CD4-positive, alpha-beta memory T cell (primary cell): ENCODE results near the gene KIF21A. TPM values are rescaled to one million over a fixed set of nuclear protein-coding genes. Genes with fewer than 3 reads are reported as not detected.
A peak's percentile ranks its signal among the peaks of the same experiment; 100 is the strongest.

Experiments
- CTCF ChIA-PET: fragments of 350-600 bp; sonication (Branson Sonifier 250); formaldehyde crosslinking; loops from one replicate; lab custom pipeline; 2021; ENCODE audit warnings: inconsistent platforms; ENCODE audit not compliant: partially characterized antibody; lab: Charles Lee
- POLR2A ChIA-PET: fragments of 350-600 bp; sonication (Branson Sonifier 250); formaldehyde crosslinking; loops from one replicate; lab custom pipeline; 2021; ENCODE audit not compliant: partially characterized antibody; lab: Charles Lee
- DNase-seq, 5 donors: peaks; one replicate each; pipeline versions ENCODE4 v3.0.0 to v3.0.0-alpha.2; 2020 to 2022; ENCODE audit warnings: mixed read lengths in 1 of 5
- H3K27ac ChIP-seq: one replicate; pipeline ENCODE4 v1.7.0; 2013; ENCODE audit warnings: low read depth, low read length
- H3K27me3 ChIP-seq: 2 replicates; pipeline ENCODE4 v1.7.0; 2013; ENCODE audit warnings: mild to moderate bottlenecking, low read length, moderate library complexity; ENCODE audit not compliant: insufficient read depth
- H3K36me3 ChIP-seq: 2 replicates; pipeline ENCODE4 v1.7.0; 2013; ENCODE audit warnings: mild to moderate bottlenecking, low read length, moderate library complexity; ENCODE audit not compliant: insufficient read depth
- H3K4me1 ChIP-seq: 2 replicates; pipeline ENCODE4 v1.7.0; 2013; ENCODE audit warnings: mild to moderate bottlenecking, low read length, moderate library complexity; ENCODE audit not compliant: insufficient read depth
- H3K4me3 ChIP-seq, 2 donors: one replicate each; pipeline ENCODE4 v1.7.0; 2013; ENCODE audit warnings: low read length in 2 of 2, mild to moderate bottlenecking in 1 of 2
- H3K9me3 ChIP-seq, 2 donors: one replicate each; pipeline ENCODE4 v1.7.0; 2013; ENCODE audit warnings: low read length in 2 of 2, control low read depth in 1 of 2; ENCODE audit not compliant: control insufficient read depth in 1 of 2
- H3K27ac Mint-ChIP-seq, 7 donors: one replicate each; pipeline ENCODE4 v1.8.0; 2020 to 2021; ENCODE audit warnings: mixed read lengths in 7 of 7, mild to moderate bottlenecking in 6 of 7, inconsistent platforms in 3 of 7, moderate library complexity in 3 of 7
- H3K27me3 Mint-ChIP-seq, 2 donors: one replicate each; pipeline ENCODE4 v1.8.0; 2020 to 2021; ENCODE audit warnings: mixed read lengths in 2 of 2
- H3K36me3 Mint-ChIP-seq, 2 donors: one replicate each; pipeline ENCODE4 v1.8.0; 2020 to 2021; ENCODE audit warnings: mixed read lengths in 2 of 2, inconsistent platforms in 1 of 2, mild to moderate bottlenecking in 1 of 2
- H3K4me1 Mint-ChIP-seq, 4 donors: one replicate each; pipeline ENCODE4 v1.8.0; 2020 to 2021; ENCODE audit warnings: mixed read lengths in 4 of 4, mild to moderate bottlenecking in 1 of 4
- H3K4me3 Mint-ChIP-seq, 8 donors: one replicate each; pipeline ENCODE4 v1.8.0; 2020 to 2021; ENCODE audit warnings: mixed read lengths in 8 of 8, mild to moderate bottlenecking in 7 of 8, moderate library complexity in 6 of 8, inconsistent platforms in 3 of 8
- H3K9me3 Mint-ChIP-seq, 8 donors: one replicate each; pipeline ENCODE4 v1.8.0; 2020 to 2021; ENCODE audit warnings: mixed read lengths in 8 of 8, mild to moderate bottlenecking in 5 of 8, inconsistent platforms in 3 of 8, moderate library complexity in 1 of 8
- intact Hi-C: fragments of 100-400 bp; cut with micrococcal nuclease; formaldehyde crosslinking; loops from one replicate; pipeline ENCODE4 v1.15.1; 2023
- polyA plus RNA-seq, 2 donors: library from polyadenylated mRNA; unstranded; fragments of 300-500 nt; fragmentation: Illumina TruSeq; gene quantifications; one replicate each; pipeline ENCODE4 v1.2.3, GENCODE V29; 2021
- total RNA-seq, 2 experiments: library from RNA; stranded (reverse); gene quantifications; one replicate each; pipeline ENCODE4 v1.2.3, GENCODE V29; 2021

KIF21A gene
- total and polyA plus RNA-seq, 4 experiments from 2014 or later, result 3.4 to 19.9 (median 13.5) TPM

DNA sequence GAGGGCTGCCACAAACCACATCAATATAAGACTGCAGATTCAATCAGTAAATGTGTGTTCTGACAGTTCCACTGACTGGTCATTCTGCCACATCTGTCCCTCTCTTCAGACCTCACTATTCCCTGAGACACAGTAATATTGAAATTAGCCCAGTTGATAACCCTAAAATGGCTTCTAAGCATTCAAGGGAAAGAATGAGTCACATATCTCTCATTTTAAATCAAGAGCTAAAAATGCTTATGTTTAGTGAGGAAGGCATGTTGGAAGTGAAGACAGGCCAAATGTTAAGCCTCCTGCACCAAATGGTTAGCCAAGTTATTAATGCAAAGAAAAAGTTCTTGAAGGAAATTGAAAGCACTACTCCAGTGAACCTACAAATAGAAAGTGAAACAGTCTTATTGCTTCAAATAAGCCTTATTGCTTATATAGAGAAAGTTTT, 24.5 kb upstream of the KIF21A start:
- CTCF ChIA-PET, result interaction anchor here (2.3 kb wide), 1 partner anchor 24 kb away, joined by 8 read pairs; the partner anchor contains the start of gene KIF21A
- Histone ChIP-seq H3K36me3 (no peaks in the 10 kb centered on the region), H3K4me1 (peaks cover 18% of the 10 kb centered on the region), H3K27ac (peak overlapping the region; percentile 38), H3K27me3 (no peaks in the 10 kb centered on the region), H3K4me3 (peak overlapping the region in 1 of 2 donors; percentile 3), H3K9me3 (no peaks in the 10 kb centered on the region)
- DNase-seq, result peak in 4 of 5 donors; percentile 24 to 36 (median 26)
- POLR2A ChIA-PET, result interaction anchor here (1.3 kb wide), 1 partner anchor 152 kb away, joined by 3 read pairs; the partner anchor contains the start of gene ABCD2
- Mint-ChIP-seq H3K36me3 (peaks cover 0 to 2% of the 10 kb centered on the region in 2 donors), H3K27ac (peak overlapping the region; percentile 33 to 83 (median 65)), H3K9me3 (peaks cover 0 to 5% (median 2%) of the 10 kb centered on the region in 8 donors), H3K4me3 (peak overlapping the region; percentile 67 to 82 (median 78)), H3K4me1 (peaks cover 14 to 24% (median 17%) of the 10 kb centered on the region in 4 donors), H3K27me3 (no peaks in the 10 kb centered on the region)
- intact Hi-C loops, result loop anchor here (2.0 kb wide), 1 partner anchor 25 kb away; the partner anchor contains the start of gene KIF21A

DNA sequence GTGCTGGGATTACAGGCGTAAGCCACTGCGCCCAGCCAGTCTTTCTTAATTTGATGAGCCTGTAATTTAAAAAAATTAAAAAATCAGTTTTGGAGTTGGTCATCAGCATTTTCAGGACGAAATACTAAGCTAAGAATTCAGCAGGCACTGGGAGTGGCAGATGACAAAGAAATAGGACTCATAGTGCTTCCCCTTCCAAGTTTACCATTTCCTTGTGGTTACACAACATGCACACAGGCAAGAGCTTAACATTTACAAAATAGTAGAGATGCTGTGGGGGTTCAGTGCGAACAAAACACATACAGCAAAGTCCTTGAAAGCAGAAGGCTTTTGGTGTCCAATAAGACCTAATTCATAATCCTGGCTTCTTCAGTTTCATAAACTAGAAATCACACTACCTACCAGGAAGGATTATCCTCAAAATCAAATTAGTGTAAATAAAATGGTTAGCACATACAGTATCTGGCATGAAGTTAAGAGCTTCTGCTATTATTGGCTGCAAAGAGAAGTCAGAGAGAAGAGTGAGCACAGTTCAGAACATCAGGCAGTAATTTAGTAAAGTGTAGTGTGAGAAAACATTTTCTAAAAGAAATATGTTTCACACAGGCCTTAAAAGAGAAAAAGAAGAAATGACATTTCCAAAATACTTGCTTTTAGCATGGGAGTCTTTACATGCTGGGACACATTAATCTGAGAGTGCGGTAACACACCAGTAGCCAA, 22.2 kb upstream of the KIF21A start:
- no peak overlapping the region for H3K27ac ChIP-seq
- H3K4me1 ChIP-seq, result peaks cover 18% of the 10 kb centered on the region
- intact Hi-C loops, result no loop called here
- no peaks in the 10 kb centered on the region for H3K9me3 ChIP-seq
- ChIA-PET CTCF (no interaction called here), POLR2A (no interaction called here)
- Mint-ChIP-seq H3K9me3 (peaks cover 0 to 3% (median 0%) of the 10 kb centered on the region in 8 donors), H3K36me3 (no peaks in the 10 kb centered on the region), H3K27ac (peak overlapping the region in 2 of 7 donors; percentile 49 to 55), H3K4me1 (peaks cover 14 to 24% (median 17%) of the 10 kb centered on the region in 4 donors), H3K4me3 (no peak overlapping the region), H3K27me3 (no peaks in the 10 kb centered on the region)
- H3K36me3 ChIP-seq, result no peaks in the 10 kb centered on the region
- no peak overlapping the region for H3K4me3 ChIP-seq
- no peak for DNase-seq
- no peaks in the 10 kb centered on the region for H3K27me3 ChIP-seq

DNA sequence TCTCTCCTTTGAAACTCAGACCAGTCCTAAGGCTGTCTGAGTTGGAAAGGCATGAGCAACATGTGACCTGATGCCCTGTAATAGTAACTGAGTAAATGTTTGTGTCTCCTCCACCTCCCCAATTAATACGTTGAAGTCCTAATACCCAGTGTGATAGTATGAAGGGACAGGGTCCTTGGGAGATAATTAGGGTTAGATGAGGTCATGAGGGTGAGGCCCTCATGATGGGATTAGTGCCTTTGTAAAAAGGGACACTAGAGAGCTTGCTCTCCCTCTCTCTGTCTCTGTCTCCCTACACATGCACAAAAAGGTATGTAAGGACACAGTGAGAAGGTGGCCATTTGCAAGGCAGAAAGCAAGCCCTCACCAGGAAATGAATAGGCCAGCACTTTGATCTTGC, 18.1 kb upstream of the KIF21A start:
- Histone ChIP-seq H3K27me3 (no peaks in the 10 kb centered on the region), H3K36me3 (no peaks in the 10 kb centered on the region), H3K9me3 (no peaks in the 10 kb centered on the region), H3K4me3 (no peak overlapping the region), H3K4me1 (no peaks in the 10 kb centered on the region), H3K27ac (no peak overlapping the region)
- Mint-ChIP-seq H3K36me3 (no peaks in the 10 kb centered on the region), H3K27me3 (no peaks in the 10 kb centered on the region), H3K27ac (no peak overlapping the region), H3K9me3 (no peaks in the 10 kb centered on the region), H3K4me1 (peaks cover 0 to 2% (median under 1%) of the 10 kb centered on the region in 4 donors), H3K4me3 (no peak overlapping the region)
- CTCF ChIA-PET, result no interaction called here
- POLR2A ChIA-PET, result no interaction called here
- intact Hi-C loops, result no loop called here
- no peak for DNase-seq

DNA sequence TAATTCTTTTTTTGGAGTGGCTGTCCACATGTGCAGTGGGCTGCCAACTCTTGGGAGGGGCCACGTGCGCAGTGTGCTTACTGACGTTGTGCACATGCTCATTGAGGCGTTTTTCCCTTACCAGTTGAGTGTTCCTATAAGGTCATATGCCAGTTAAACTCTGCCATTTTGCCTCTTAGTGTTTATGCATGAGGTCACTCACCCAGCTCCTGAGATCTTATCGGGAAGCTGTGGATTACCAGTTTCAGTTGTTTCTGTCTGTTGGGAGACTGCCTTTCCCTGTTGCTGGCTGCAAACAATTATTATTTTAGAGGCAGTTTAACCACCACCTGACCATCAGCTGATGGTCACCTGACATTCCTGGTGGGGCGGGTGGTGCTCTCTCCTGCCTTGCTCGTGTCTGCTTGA, 16.1 kb upstream of the KIF21A start:
- peaks cover 0 to 1% of the 10 kb centered on the region in 2 donors for H3K27me3 Mint-ChIP-seq
- Histone ChIP-seq H3K9me3 (no peaks in the 10 kb centered on the region), H3K4me1 (no peaks in the 10 kb centered on the region), H3K27me3 (no peaks in the 10 kb centered on the region), H3K27ac (no peak overlapping the region), H3K4me3 (no peak overlapping the region), H3K36me3 (no peaks in the 10 kb centered on the region)
- POLR2A ChIA-PET, result no interaction called here
- no peaks in the 10 kb centered on the region for H3K9me3 Mint-ChIP-seq
- intact Hi-C loops, result no loop called here
- no peaks in the 10 kb centered on the region for H3K4me1 Mint-ChIP-seq
- CTCF ChIA-PET, result no interaction called here
- H3K4me3 Mint-ChIP-seq, result no peak overlapping the region
- DNase-seq, result no peak
- no peak overlapping the region for H3K27ac Mint-ChIP-seq
- no peaks in the 10 kb centered on the region for H3K36me3 Mint-ChIP-seq

DNA sequence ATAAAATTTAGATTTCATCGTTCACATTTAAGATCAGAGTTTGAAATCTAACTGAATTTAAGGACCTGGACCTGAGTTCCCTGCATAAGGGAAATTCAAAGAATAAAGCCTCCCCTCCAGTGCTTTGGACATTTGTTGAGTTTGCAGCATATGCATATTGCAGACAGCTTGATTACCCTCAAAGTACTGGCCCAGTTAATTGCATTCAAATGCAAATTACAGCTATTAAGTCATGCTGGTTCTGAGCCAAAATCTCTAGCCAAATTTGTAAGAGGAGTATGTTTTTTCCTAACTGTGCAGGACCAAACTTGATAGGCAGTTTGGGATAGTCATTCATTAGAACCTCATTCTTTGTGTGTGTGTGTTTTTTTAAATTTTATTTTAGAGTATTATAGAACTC, 9.1 kb upstream of the KIF21A start:
- ChIA-PET POLR2A (interaction anchor here (1.1 kb wide), 1 partner anchor 9 kb away, joined by 4 read pairs; no protein-coding TSS in a partner anchor), CTCF (no interaction called here)
- Histone ChIP-seq H3K4me1 (no peaks in the 10 kb centered on the region), H3K9me3 (no peaks in the 10 kb centered on the region), H3K36me3 (no peaks in the 10 kb centered on the region), H3K27me3 (no peaks in the 10 kb centered on the region), H3K4me3 (no peak overlapping the region), H3K27ac (no peak overlapping the region)
- Mint-ChIP-seq H3K36me3 (no peaks in the 10 kb centered on the region), H3K4me3 (no peak overlapping the region), H3K4me1 (no peaks in the 10 kb centered on the region), H3K27me3 (peaks cover 0 to 1% of the 10 kb centered on the region in 2 donors), H3K9me3 (no peaks in the 10 kb centered on the region), H3K27ac (no peak overlapping the region)
- DNase-seq, result no peak
- intact Hi-C loops, result no loop called here

DNA sequence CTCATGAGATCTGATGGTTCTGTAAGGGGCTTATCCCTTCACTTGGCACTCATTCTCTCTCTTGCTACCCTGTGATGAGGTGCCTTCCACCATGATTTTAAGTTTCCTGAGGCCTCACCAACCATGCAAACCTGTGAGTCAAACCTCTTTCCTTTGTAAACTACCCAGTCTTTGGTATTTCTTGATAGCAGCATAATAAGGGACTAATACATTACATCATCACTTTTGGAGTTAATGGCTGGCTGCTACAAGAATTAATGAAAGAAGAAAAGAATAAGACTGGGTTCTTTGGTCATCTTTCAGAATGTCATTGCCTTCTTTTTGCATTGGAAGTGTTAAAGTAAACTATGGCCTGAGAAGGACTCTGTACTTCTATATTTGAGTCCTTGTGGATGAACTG, 5.1 kb upstream of the KIF21A start:
- Histone ChIP-seq H3K27me3 (no peaks in the 10 kb centered on the region), H3K36me3 (no peaks in the 10 kb centered on the region), H3K27ac (no peak overlapping the region), H3K4me3 (no peak overlapping the region), H3K9me3 (no peaks in the 10 kb centered on the region), H3K4me1 (peaks cover 6% of the 10 kb centered on the region)
- no peak overlapping the region for H3K4me3 Mint-ChIP-seq
- no peaks in the 10 kb centered on the region for H3K36me3 Mint-ChIP-seq
- DNase-seq, result no peak
- no peak overlapping the region for H3K27ac Mint-ChIP-seq
- peaks cover 4 to 10% (median 6%) of the 10 kb centered on the region in 4 donors for H3K4me1 Mint-ChIP-seq
- intact Hi-C loops, result no loop called here
- no peaks in the 10 kb centered on the region for H3K9me3 Mint-ChIP-seq
- POLR2A ChIA-PET, result no interaction called here
- H3K27me3 Mint-ChIP-seq, result no peaks in the 10 kb centered on the region
- CTCF ChIA-PET, result no interaction called here

DNA sequence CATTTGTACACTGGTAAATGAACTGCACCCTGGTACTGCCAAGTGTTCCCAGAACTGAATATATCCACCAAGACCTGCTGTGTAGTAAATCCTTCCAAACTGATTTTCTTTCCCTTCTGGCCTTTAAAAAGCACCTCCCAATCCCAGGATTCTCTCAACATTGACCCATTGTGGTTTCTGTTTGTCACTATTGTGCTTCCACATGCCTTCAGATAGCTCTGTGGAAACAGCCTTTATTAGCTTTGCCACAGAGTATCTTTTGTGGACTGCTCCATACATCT, 949 bp upstream of the KIF21A start:
- intact Hi-C loops, result loop anchor here (1.0 to 5.0 kb wide), 7 partner anchors 23 to 1127 kb away; partner anchors contain the start of gene ALG10B

More for the DNA sequence above, 949 bp upstream of the KIF21A start:
- Mint-ChIP-seq H3K4me3 (peak overlapping the region; percentile 80 to 95 (median 89)), H3K27me3 (no peaks in the 10 kb centered on the region), H3K27ac (peak overlapping the region; percentile 90 to 99 (median 97)), H3K36me3 (peaks cover 0 to 4% of the 10 kb centered on the region in 2 donors), H3K4me1 (peaks cover 15 to 30% (median 23%) of the 10 kb centered on the region in 4 donors), H3K9me3 (no peaks in the 10 kb centered on the region)
- Histone ChIP-seq H3K36me3 (no peaks in the 10 kb centered on the region), H3K9me3 (no peaks in the 10 kb centered on the region), H3K27me3 (no peaks in the 10 kb centered on the region), H3K27ac (peak overlapping the region; percentile 66), H3K4me1 (peaks cover 13% of the 10 kb centered on the region), H3K4me3 (peak overlapping the region; percentile 26 to 83)
- CTCF ChIA-PET, result interaction anchor here (0.6 to 1.9 kb wide), 13 partner anchors 11 to 543 kb away, joined by 3 to 8 read pairs (median 4); no protein-coding TSS in a partner anchor
- peak in 1 of 5 donors; percentile 14 for DNase-seq
- POLR2A ChIA-PET, result interaction anchor here (1.0 to 3.5 kb wide), 9 partner anchors 9 to 700 kb away, joined by 3 to 31 read pairs (median 5); partner anchors contain the start of gene ABCD2
